HEK293 (cell line): Measurements from ENCODE around the gene ABCG1.

ENCODE experiments used
- CTCF ChIP-seq: fragments of 450-650 bp; formaldehyde crosslinking; IDR thresholded peaks from 2 replicates; pipeline ENCODE4 v1.5.1; 2016; ENCODE audit warnings: missing biosample characterization, missing genetic modification characterization
- MEIS1 ChIP-seq: sonication (generic); formaldehyde crosslinking; IDR thresholded peaks from 2 replicates; pipeline ENCODE4 v1.8.1; 2022; ENCODE audit warnings: missing genetic modification reagents, mild to moderate bottlenecking, borderline replicate concordance
- MZF1 ChIP-seq: fragments of 450-650 bp; formaldehyde crosslinking; IDR thresholded peaks from 2 replicates; pipeline ENCODE4 v1.5.1; 2017; ENCODE audit warnings: missing biosample characterization, missing genetic modification characterization, borderline replicate concordance
- SP2 ChIP-seq: fragments of 450-650 bp; formaldehyde crosslinking; IDR thresholded peaks from 2 replicates; pipeline ENCODE4 v1.5.1; 2016; ENCODE audit warnings: missing biosample characterization, missing genetic modification characterization
- ZBTB20 ChIP-seq: fragments of 450-650 bp; formaldehyde crosslinking; IDR thresholded peaks from 2 replicates; pipeline ENCODE4 v1.5.1; 2016; ENCODE audit warnings: missing biosample characterization, missing genetic modification characterization
- ZNF24 ChIP-seq: fragments of 450-650 bp; formaldehyde crosslinking; IDR thresholded peaks from 2 replicates; pipeline ENCODE4 v1.5.1; 2016; ENCODE audit warnings: missing biosample characterization, missing genetic modification characterization
- ZNF26 ChIP-seq: fragments of 450-650 bp; formaldehyde crosslinking; IDR thresholded peaks from 2 replicates; pipeline ENCODE4 v1.5.1; 2016; ENCODE audit warnings: missing biosample characterization, missing genetic modification characterization
- ZNF280C ChIP-seq: fragments of 450-650 bp; formaldehyde crosslinking; IDR thresholded peaks from 2 replicates; pipeline ENCODE4 v1.5.1; 2016; ENCODE audit warnings: missing biosample characterization, missing genetic modification characterization
- ZNF292 ChIP-seq: fragments of 450-650 bp; formaldehyde crosslinking; IDR thresholded peaks from 2 replicates; pipeline ENCODE4 v1.5.1; 2016; ENCODE audit warnings: low read depth, missing biosample characterization, missing genetic modification characterization, borderline replicate concordance
- ZNF311 ChIP-seq: fragments of 450-650 bp; formaldehyde crosslinking; IDR thresholded peaks from 2 replicates; pipeline ENCODE4 v1.5.1; 2017; ENCODE audit warnings: missing biosample characterization, missing genetic modification characterization, borderline replicate concordance
- ZNF521 ChIP-seq: fragments of 450-650 bp; formaldehyde crosslinking; IDR thresholded peaks from 2 replicates; pipeline ENCODE4 v1.5.1; 2017; ENCODE audit warnings: missing biosample characterization, mild to moderate bottlenecking, missing genetic modification characterization
- ZNF544 ChIP-seq: fragments of 450-650 bp; formaldehyde crosslinking; IDR thresholded peaks from 2 replicates; pipeline ENCODE4 v1.5.0; 2017; ENCODE audit warnings: missing biosample characterization, missing genetic modification characterization
- ZNF571 ChIP-seq: fragments of 450-650 bp; formaldehyde crosslinking; IDR thresholded peaks from 2 replicates; pipeline ENCODE4 v1.5.0; 2017; ENCODE audit warnings: missing biosample characterization, missing genetic modification characterization

GRCh38 chr21:42252778-42253340, 33.9 kb downstream of the ABCG1 start:
- TF ChIP-seq CTCF (tag by site-specific recombination) (no peak), SP2 (tag by site-specific recombination) (no peak), MZF1 (no peak), ZNF24 (tag by site-specific recombination) (no peak), ZBTB20 (tag by site-specific recombination) (no peak), ZNF521 (no peak), ZNF571 (no peak), ZNF26 (tag by site-specific recombination) (no peak), ZNF311 (tag by site-specific recombination) (no peak), ZNF292 (tag by site-specific recombination) (no peak), MEIS1 (no peak), ZNF544 (tag by site-specific recombination) (no peak), ZNF280C (tag by site-specific recombination) (no peak)
